Cardiac muscle cell (in vitro differentiated cells and primary cell): Measurements from ENCODE around the gene HDAC4. TPM values are rescaled to one million over a fixed set of nuclear protein-coding genes. Genes with fewer than 3 reads are reported as not detected.

Experiments used
- DNase-seq, 2 donors: peaks; one replicate each; pipeline versions ENCODE4 v3.0.0 to v3.0.0-alpha.2; 2010 to 2017; ENCODE audit warnings: low read depth in 1 of 2, low spot score in 1 of 2
- H3K27ac ChIP-seq: fragments of 200-600 bp; sonication (generic); 2 replicates; pipeline ENCODE4 v1.5.1; 2016
- H3K27me3 ChIP-seq: fragments of 200-600 bp; sonication (generic); 2 replicates; pipeline ENCODE4 v1.6.0; 2016; ENCODE audit warnings: control low read depth
- H3K36me3 ChIP-seq: fragments of 200-600 bp; sonication (generic); 2 replicates; pipeline ENCODE4 v1.5.1; 2016; ENCODE audit warnings: control low read depth
- H3K4me1 ChIP-seq: fragments of 200-600 bp; sonication (generic); 2 replicates; pipeline ENCODE4 v1.8.1; 2017; ENCODE audit warnings: low read depth, mild to moderate bottlenecking, mixed run types
- H3K4me3 ChIP-seq: fragments of 200-600 bp; sonication (generic); 2 replicates; pipeline ENCODE4 v1.5.1; 2016; ENCODE audit warnings: mild to moderate bottlenecking
- H3K9me3 ChIP-seq: fragments of 200-600 bp; sonication (generic); 2 replicates; pipeline ENCODE4 v1.5.1; 2017; ENCODE audit warnings: low read depth, mild to moderate bottlenecking, control low read depth
- CTCF ChIP-seq: IDR thresholded peaks from 2 replicates; pipeline ENCODE4 v1.5.1; 2012; ENCODE audit warnings: low read depth, mild to moderate bottlenecking, low read length
- polyA plus RNA-seq: library from polyadenylated mRNA; unstranded; fragments of >200 nt; fragmentation: Nextera tagmentation; extraction: Ambion mirVana; gene quantifications from 2 replicates; pipeline ENCODE4 v1.2.1, GENCODE V29; 2016
- total RNA-seq: library from RNA; depleted of rRNA; stranded (reverse); fragments of >200 nt; gene quantifications from 2 replicates; pipeline ENCODE4 v1.2.3, GENCODE V29; 2016

Gene HDAC4
- total and polyA plus RNA-seq, 2 experiments from 2014 or later = 7.0 to 41.6 TPM

GRCh38 chr2:239423551-239423950, 22.7 kb upstream of the HDAC4 start:
- Histone ChIP-seq H3K36me3 (no peaks in the 10 kb centered on the region), H3K4me1 (no peaks in the 10 kb centered on the region), H3K4me3 (no peak overlapping the region), H3K27me3 (no peaks in the 10 kb centered on the region), H3K9me3 (no peaks in the 10 kb centered on the region), H3K27ac (no peak overlapping the region)
- TF ChIP-seq CTCF = no peak
- no peak for DNase-seq

GRCh38 chr2:239421851-239422250, 21.0 kb upstream of the HDAC4 start:
- H3K4me3 ChIP-seq = no peak overlapping the region
- no peaks in the 10 kb centered on the region for H3K9me3 ChIP-seq
- DNase-seq = no peak
- TF ChIP-seq CTCF = no peak
- H3K27ac ChIP-seq = no peak overlapping the region
- no peaks in the 10 kb centered on the region for H3K27me3 ChIP-seq
- H3K4me1 ChIP-seq = no peaks in the 10 kb centered on the region
- H3K36me3 ChIP-seq = no peaks in the 10 kb centered on the region

- no peak for TF ChIP-seq CTCF
- Histone ChIP-seq H3K27ac (no peak overlapping the region), H3K4me3 (no peak overlapping the region)
Observed at GRCh38 chr2:239420082-239420481, 19.3 kb upstream of the HDAC4 start.

GRCh38 chr2:239418918-239419317, 18.1 kb upstream of the HDAC4 start:
- DNase-seq = no peak
- H3K27me3 ChIP-seq = no peaks in the 10 kb centered on the region
- no peak overlapping the region for H3K27ac ChIP-seq
- no peak for TF ChIP-seq CTCF
- H3K4me1 ChIP-seq = no peaks in the 10 kb centered on the region
- H3K4me3 ChIP-seq = no peak overlapping the region
- H3K36me3 ChIP-seq = no peaks in the 10 kb centered on the region
- H3K9me3 ChIP-seq = no peaks in the 10 kb centered on the region

More at GRCh38 chr2:239420082-239420481, 19.3 kb upstream of the HDAC4 start:
- no peaks in the 10 kb centered on the region for H3K36me3 ChIP-seq
- no peaks in the 10 kb centered on the region for H3K9me3 ChIP-seq
- DNase-seq = no peak
- no peaks in the 10 kb centered on the region for H3K27me3 ChIP-seq
- no peaks in the 10 kb centered on the region for H3K4me1 ChIP-seq

GRCh38 chr2:239412905-239413603, 12.2 kb upstream of the HDAC4 start:
- Histone ChIP-seq H3K4me3 (no peak overlapping the region), H3K27me3 (no peaks in the 10 kb centered on the region), H3K27ac (no peak overlapping the region), H3K9me3 (no peaks in the 10 kb centered on the region), H3K4me1 (no peaks in the 10 kb centered on the region), H3K36me3 (no peaks in the 10 kb centered on the region)
- no peak for TF ChIP-seq CTCF
- no peak for DNase-seq
